Keratinocyte (primary cell): Measurements from ENCODE around the gene C6orf52.

Experiments used
- EZH2 ChIP-seq: IDR thresholded peaks from one replicate; pipeline ENCODE4 v1.6.1; 2012; ENCODE audit warnings: inconsistent platforms, mild to moderate bottlenecking, low read length, moderate library complexity
- TF ChIP-seq, protein P1 (sequence below), 3 experiments: IDR thresholded peaks in 1 of 3; conservative IDR thresholded peaks in 1 of 3; optimal IDR thresholded peaks in 1 of 3; 2 replicates in 2 of 3; 3 replicates in 1 of 3; pipeline versions ENCODE3 to v1.5.1; 2011; ENCODE audit warnings: low read length in 3 of 3, mild to moderate bottlenecking in 3 of 3, moderate library complexity in 2 of 3, control low read depth in 1 of 3, inconsistent platforms in 1 of 3; ENCODE audit not compliant: insufficient read depth in 2 of 3; ENCODE audit errors: extremely low read depth in 1 of 3

DNA sequence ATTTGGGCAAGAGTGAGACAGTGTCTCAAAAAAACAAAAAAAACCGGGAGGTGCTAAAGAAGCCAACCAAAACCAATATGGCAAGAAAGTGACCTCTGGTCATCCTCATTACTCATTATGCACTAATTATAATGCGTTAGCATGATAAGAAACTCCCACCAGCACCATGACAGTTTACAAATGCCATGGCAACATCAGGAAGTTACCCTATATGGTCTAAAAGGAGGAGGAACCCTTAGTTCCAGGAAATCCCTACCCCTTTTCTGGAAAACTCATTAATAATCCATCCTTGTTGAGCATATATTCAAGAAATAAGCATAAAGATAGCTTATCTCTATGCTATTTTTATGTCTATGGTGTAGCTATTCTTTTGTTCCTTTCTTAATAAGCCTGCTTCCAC is 31.7 kb downstream of the C6orf52 start:
- TF ChIP-seq, protein P1, sequence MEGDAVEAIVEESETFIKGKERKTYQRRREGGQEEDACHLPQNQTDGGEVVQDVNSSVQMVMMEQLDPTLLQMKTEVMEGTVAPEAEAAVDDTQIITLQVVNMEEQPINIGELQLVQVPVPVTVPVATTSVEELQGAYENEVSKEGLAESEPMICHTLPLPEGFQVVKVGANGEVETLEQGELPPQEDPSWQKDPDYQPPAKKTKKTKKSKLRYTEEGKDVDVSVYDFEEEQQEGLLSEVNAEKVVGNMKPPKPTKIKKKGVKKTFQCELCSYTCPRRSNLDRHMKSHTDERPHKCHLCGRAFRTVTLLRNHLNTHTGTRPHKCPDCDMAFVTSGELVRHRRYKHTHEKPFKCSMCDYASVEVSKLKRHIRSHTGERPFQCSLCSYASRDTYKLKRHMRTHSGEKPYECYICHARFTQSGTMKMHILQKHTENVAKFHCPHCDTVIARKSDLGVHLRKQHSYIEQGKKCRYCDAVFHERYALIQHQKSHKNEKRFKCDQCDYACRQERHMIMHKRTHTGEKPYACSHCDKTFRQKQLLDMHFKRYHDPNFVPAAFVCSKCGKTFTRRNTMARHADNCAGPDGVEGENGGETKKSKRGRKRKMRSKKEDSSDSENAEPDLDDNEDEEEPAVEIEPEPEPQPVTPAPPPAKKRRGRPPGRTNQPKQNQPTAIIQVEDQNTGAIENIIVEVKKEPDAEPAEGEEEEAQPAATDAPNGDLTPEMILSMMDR (optimal IDR thresholded peaks at IDR 0.05 in 1 of 3, IDR thresholded peaks at IDR 0.05 in 1 of 3, conservative IDR thresholded peaks at IDR 0.05 in 1 of 3; ENCODE audit: extremely low read depth in 1 of 3, insufficient read depth in 2 of 3, low read length in 3 of 3) = no peak
- TF ChIP-seq EZH2 = no peak
